ENCODE results near the gene SPTLC2.

The SPTLC2 gene

DNA sequence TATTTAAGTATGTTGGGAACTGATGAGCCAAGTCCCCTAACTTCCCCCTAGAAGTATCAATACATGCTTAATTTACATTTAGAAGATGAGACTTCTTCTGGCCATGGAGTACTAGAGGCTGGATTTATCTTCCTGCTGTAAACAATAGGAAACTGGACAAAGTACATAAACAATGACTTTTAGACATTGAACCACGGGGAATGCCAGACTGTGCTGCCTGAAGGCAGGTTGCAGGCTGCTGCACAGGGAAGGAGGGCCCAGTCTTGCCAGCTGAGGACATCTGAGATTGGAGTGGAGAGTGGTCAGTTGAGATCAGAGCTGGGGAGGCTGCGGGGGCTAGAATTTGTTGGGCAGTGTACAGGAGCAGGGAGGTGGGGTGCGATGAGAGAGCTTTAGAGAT is 93.3 kb downstream of the SPTLC2 start:
- in situ Hi-C loops (cut with HindIII; ENCODE audit: low sequenced_read_pairs), result no loop called here
- DNase-seq (ENCODE audit: low read depth, low spot score), result no peak
- no peak overlapping the region for H3K4me3 ChIP-seq (ENCODE audit: low read depth, low read length)
- TF ChIP-seq, protein P1, sequence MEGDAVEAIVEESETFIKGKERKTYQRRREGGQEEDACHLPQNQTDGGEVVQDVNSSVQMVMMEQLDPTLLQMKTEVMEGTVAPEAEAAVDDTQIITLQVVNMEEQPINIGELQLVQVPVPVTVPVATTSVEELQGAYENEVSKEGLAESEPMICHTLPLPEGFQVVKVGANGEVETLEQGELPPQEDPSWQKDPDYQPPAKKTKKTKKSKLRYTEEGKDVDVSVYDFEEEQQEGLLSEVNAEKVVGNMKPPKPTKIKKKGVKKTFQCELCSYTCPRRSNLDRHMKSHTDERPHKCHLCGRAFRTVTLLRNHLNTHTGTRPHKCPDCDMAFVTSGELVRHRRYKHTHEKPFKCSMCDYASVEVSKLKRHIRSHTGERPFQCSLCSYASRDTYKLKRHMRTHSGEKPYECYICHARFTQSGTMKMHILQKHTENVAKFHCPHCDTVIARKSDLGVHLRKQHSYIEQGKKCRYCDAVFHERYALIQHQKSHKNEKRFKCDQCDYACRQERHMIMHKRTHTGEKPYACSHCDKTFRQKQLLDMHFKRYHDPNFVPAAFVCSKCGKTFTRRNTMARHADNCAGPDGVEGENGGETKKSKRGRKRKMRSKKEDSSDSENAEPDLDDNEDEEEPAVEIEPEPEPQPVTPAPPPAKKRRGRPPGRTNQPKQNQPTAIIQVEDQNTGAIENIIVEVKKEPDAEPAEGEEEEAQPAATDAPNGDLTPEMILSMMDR (IDR thresholded peaks at IDR 0.05; ENCODE audit: low read depth, low read length), result no peak

DNA sequence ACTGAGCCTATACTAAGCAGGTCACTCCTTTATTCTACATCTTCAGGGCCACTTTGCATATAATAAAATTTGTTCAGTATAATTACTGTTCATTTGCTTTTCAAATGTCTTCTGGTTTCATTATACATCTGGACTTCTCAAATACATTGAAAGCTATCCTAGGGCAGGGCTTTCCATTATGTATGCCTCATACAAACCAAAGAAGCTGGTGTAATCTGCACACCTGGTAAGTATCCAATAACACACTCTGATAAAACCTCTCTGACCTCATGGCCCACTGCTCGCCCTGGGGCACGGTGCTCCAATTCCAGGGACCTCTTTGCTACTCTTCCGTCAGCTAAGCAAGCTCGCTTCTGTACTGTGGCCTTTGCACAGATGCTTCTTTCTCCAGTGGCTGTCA is 95.9 kb downstream of the SPTLC2 start:
- no peak overlapping the region for H3K4me3 ChIP-seq (ENCODE audit: low read depth, low read length)
- DNase-seq (ENCODE audit: low read depth, low spot score), result no peak
- TF ChIP-seq, protein P1 (IDR thresholded peaks at IDR 0.05; ENCODE audit: low read depth, low read length), result no peak
- in situ Hi-C loops (cut with HindIII; ENCODE audit: low sequenced_read_pairs), result no loop called here

DNA sequence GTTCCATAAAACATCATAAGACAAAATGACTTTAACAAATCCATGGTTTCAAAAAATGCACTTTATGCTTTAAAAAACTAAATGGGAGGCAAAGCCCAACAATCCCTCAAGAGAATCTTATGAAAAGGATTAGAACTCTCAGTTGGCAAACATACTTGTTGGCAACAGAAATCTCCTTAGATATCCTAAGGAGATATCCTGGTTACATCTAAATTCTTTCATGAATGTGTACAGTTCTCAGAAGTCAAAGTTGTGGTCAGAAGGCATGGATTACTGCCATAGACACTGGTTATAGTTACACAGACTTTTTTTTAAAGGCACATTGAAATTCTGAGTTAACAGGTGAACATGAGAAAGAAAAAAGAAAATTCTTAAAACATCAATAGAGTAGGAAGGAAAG is 100.3 kb downstream of the SPTLC2 start:
- TF ChIP-seq, protein P1 (IDR thresholded peaks at IDR 0.05; ENCODE audit: low read depth, low read length), result no peak
- H3K4me3 ChIP-seq (ENCODE audit: low read depth, low read length), result no peak overlapping the region
- in situ Hi-C loops (cut with HindIII; ENCODE audit: low sequenced_read_pairs), result no loop called here

GRCh38 chr14:77511486-77512162 is 104.8 kb downstream of the SPTLC2 start:
- no peak overlapping the region for H3K4me3 ChIP-seq (ENCODE audit: low read depth, low read length)
- TF ChIP-seq, protein P1 (IDR thresholded peaks at IDR 0.05; ENCODE audit: low read depth, low read length), result no peak
- no peak for DNase-seq (ENCODE audit: low read depth, low spot score)
- in situ Hi-C loops (cut with HindIII; ENCODE audit: low sequenced_read_pairs), result no loop called here

More for the DNA sequence above, 100.3 kb downstream of the SPTLC2 start:
- peak; percentile 20 for DNase-seq (ENCODE audit: low read depth, low spot score)

DNA sequence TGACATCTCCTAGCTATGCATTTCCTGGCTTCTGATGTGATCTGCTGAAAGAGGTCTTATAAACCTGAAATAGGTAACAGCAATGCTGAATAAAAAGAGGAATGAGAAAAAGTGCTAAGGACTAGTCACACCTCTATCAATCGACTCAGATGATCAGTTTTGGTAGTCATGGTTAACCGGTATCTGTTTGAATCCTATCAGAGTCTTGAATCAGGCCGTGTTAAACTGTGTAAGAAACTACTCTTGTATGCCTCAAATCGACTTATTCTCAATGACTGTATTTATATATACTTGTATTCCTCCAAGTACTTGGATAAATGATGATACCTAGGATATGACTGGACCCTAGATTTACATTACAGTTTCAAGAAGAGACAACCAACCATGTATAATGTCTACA is 107.1 kb downstream of the SPTLC2 start:
- TF ChIP-seq, protein P1 (IDR thresholded peaks at IDR 0.05; ENCODE audit: low read depth, low read length), result no peak
- no peak for DNase-seq (ENCODE audit: low read depth, low spot score)
- in situ Hi-C loops (cut with HindIII; ENCODE audit: low sequenced_read_pairs), result no loop called here
- H3K4me3 ChIP-seq (ENCODE audit: low read depth, low read length), result no peak overlapping the region

DNA sequence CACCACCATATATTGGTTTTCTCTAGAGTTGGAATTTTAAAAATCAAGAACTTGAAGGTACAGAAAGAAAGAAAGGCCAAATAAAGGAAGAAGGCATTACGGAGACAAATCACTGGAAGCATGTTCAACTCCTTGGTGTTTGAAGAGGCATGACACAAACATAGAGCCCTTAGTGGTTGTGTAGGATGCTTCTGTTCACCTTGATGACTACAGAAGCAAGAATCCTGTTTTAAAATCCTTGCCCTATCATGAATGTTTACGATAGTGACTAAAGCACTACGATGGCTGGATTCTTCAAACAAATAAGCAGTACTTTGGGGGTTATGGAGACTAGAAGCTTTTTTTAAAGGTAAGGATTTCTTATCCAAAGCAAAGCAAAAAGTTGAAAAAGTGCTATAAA is 107.6 kb downstream of the SPTLC2 start:
- in situ Hi-C loops (cut with HindIII; ENCODE audit: low sequenced_read_pairs), result no loop called here
- H3K4me3 ChIP-seq (ENCODE audit: low read depth, low read length), result no peak overlapping the region
- TF ChIP-seq, protein P1 (IDR thresholded peaks at IDR 0.05; ENCODE audit: low read depth, low read length), result no peak
- DNase-seq (ENCODE audit: low read depth, low spot score), result no peak

All from astrocyte of the spinal cord (primary cell).